HCT116 (cell line): Measurements from ENCODE around the gene CFAP57.

ENCODE experiments used
- EGR1 ChIP-seq: IDR thresholded peaks from 2 replicates; pipeline ENCODE4 v1.6.1; 2012; ENCODE audit warnings: low read depth
- EZH2 ChIP-seq: fragments of 200-600 bp; sonication (generic); IDR thresholded peaks from 2 replicates; pipeline ENCODE4 v1.6.1; 2017; ENCODE audit warnings: antibody characterized with exemption, mixed run types
- FOSL1 ChIP-seq: IDR thresholded peaks from 2 replicates; pipeline ENCODE4 v1.6.1; 2012; ENCODE audit warnings: low read depth
- POLR2A ChIP-seq: IDR thresholded peaks from 2 replicates; pipeline ENCODE4 v1.7.0; 2011; ENCODE audit warnings: borderline replicate concordance; ENCODE audit not compliant: insufficient read depth, insufficient read length; ENCODE audit errors: extremely low read depth
- POLR2AphosphoS5 ChIP-seq: IDR thresholded peaks from 2 replicates; pipeline ENCODE4 v1.6.1; 2011; ENCODE audit warnings: mild to moderate bottlenecking, low read depth, low read length, moderate library complexity
- RAD21 ChIP-seq: IDR thresholded peaks from 2 replicates; pipeline ENCODE4 v1.6.1; 2012; ENCODE audit warnings: low read depth, mild to moderate bottlenecking
- SRF ChIP-seq: IDR thresholded peaks from 2 replicates; pipeline ENCODE4 v1.6.1; 2012; ENCODE audit warnings: low read depth
- YY1 ChIP-seq: IDR thresholded peaks from 2 replicates; pipeline ENCODE4 v1.6.1; 2011; ENCODE audit warnings: low read length, low read depth, moderate library complexity, mild to moderate bottlenecking; ENCODE audit not compliant: insufficient replicate concordance; ENCODE audit errors: extremely low read depth
- ZNF274 ChIP-seq: fragments of 200-500 bp; sonication (Bioruptor generic); IDR thresholded peaks from 2 replicates; pipeline ENCODE4 v1.6.1; 2014; ENCODE audit warnings: mild to moderate bottlenecking, low read depth, low read length, inconsistent platforms
- TF ChIP-seq, protein P1 (sequence below): IDR thresholded peaks from 2 replicates; pipeline ENCODE4 v1.6.1; 2012
- TF ChIP-seq, protein P2 (sequence below), 3 experiments: fragments of 200-600 bp in 1 of 3; sonication (generic) in 1 of 3; IDR thresholded peaks in 2 of 3; conservative IDR thresholded peaks in 1 of 3; 2 replicates each; pipeline ENCODE4 v1.5.1; 2012 to 2017; ENCODE audit warnings: low read depth in 2 of 3, low read length in 2 of 3, antibody characterized with exemption in 1 of 3, borderline replicate concordance in 1 of 3, control low read depth in 1 of 3, mild to moderate bottlenecking in 1 of 3, mixed read lengths in 1 of 3, mixed run types in 1 of 3, moderate library complexity in 1 of 3; ENCODE audit not compliant: insufficient read depth in 1 of 3

DNA sequence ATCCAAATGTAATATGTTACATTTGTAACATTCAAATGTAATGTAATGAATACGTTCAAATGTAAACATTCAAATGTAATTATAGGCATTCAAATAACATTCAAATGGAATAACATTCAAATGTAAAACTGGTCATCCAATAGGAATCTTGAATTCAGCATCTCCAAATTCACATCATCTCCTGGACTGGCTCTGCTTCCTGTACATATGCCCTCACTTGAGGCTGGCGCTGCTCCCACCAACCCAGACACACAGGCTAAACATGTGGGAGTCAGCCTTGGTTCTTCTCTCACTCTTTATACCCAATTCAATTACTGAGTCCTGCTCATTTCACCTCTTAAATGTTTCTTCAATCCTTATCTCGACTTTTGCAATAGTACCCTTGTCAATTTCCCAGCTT lies 7.0 kb upstream of the CFAP57 start:
- TF ChIP-seq EZH2: no peak
- TF ChIP-seq, protein P1, sequence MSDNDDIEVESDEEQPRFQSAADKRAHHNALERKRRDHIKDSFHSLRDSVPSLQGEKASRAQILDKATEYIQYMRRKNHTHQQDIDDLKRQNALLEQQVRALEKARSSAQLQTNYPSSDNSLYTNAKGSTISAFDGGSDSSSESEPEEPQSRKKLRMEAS: no peak
- TF ChIP-seq, protein P2, sequence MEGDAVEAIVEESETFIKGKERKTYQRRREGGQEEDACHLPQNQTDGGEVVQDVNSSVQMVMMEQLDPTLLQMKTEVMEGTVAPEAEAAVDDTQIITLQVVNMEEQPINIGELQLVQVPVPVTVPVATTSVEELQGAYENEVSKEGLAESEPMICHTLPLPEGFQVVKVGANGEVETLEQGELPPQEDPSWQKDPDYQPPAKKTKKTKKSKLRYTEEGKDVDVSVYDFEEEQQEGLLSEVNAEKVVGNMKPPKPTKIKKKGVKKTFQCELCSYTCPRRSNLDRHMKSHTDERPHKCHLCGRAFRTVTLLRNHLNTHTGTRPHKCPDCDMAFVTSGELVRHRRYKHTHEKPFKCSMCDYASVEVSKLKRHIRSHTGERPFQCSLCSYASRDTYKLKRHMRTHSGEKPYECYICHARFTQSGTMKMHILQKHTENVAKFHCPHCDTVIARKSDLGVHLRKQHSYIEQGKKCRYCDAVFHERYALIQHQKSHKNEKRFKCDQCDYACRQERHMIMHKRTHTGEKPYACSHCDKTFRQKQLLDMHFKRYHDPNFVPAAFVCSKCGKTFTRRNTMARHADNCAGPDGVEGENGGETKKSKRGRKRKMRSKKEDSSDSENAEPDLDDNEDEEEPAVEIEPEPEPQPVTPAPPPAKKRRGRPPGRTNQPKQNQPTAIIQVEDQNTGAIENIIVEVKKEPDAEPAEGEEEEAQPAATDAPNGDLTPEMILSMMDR (IDR thresholded peaks at IDR 0.05 in 2 of 3, conservative IDR thresholded peaks at IDR 0.05 in 1 of 3; ENCODE audit: borderline replicate concordance in 1 of 3, insufficient read depth in 1 of 3, low read depth in 2 of 3, low read length in 2 of 3): no peak
- TF ChIP-seq POLR2A: no peak
- no peak for TF ChIP-seq FOSL1
- no peak for TF ChIP-seq POLR2AphosphoS5
- no peak for TF ChIP-seq ZNF274
- TF ChIP-seq YY1: no peak
- TF ChIP-seq SRF: no peak
- TF ChIP-seq RAD21: no peak
- TF ChIP-seq EGR1: no peak
